H1 (cell line): ENCODE data around the gene RTL5. TPM values are rescaled to one million over a fixed set of nuclear protein-coding genes. Genes with fewer than 3 reads are reported as not detected.

Source experiments
- CREB1 ChIP-seq: IDR thresholded peaks from 2 replicates; pipeline ENCODE4 v1.6.1; 2012; ENCODE audit warnings: inconsistent platforms
- KDM4A ChIP-seq: IDR thresholded peaks from one replicate; pipeline ENCODE4 v1.7.1; 2012; ENCODE audit warnings: low read depth, mild to moderate bottlenecking, moderate library complexity, low read length, inconsistent platforms; ENCODE audit not compliant: severe bottlenecking
- RFX5 ChIP-seq: IDR thresholded peaks from 2 replicates; pipeline ENCODE4 v1.6.1; 2011; ENCODE audit warnings: low read depth, low read length, improper control_type of control experiment, borderline replicate concordance
- polyA plus RNA-seq, 7 experiments: library from polyadenylated mRNA; depleted of rRNA in 3 of 7; stranded (reverse) in 5 of 7; unstranded in 2 of 7; fragments of >200 nt in 5 of 7; fragments of 200-250 nt in 2 of 7; gene quantifications; 1 replicate in 5 of 7; 2 replicates in 1 of 7; 4 replicates in 1 of 7; pipeline versions ENCODE4 v1.2.1 to v1.2.3, GENCODE V29; 2011 to 2013; ENCODE audit warnings: missing spikeins in 2 of 7, mixed read lengths in 2 of 7
- total RNA-seq: library from RNA; stranded (reverse); fragmentation: NEBNext Ultra II Directional; extraction: Animal tissue kit (Norgen Biotek cat#: 25700); gene quantifications from 2 replicates; pipeline ENCODE4 v1.2.1, GENCODE V29; 2021

Gene RTL5
- total and polyA plus RNA-seq, 2 of the 8 experiments (the other 6 are each of a cell fraction or from before 2014, with no cell fraction given), result 0.57 to 1.9 TPM

- TF ChIP-seq RFX5, result no peak
- TF ChIP-seq CREB1, result no peak
- no peak for TF ChIP-seq KDM4A
Observed at GRCh38 chrX:72123471-72124185, 8.1 kb downstream of the RTL5 start (continued).
